Hepatocyte (in vitro differentiated cells): Measurements from ENCODE around the gene ITM2B. TPM values are rescaled to one million over a fixed set of nuclear protein-coding genes. Genes with fewer than 3 reads are reported as not detected.

Experiments
- DNase-seq: peaks from one replicate; pipeline ENCODE4 v3.0.0-alpha.2; 2016; ENCODE audit warnings: low spot score
- H2AFZ ChIP-seq: fragments of 200-600 bp; sonication (generic); 2 replicates; pipeline ENCODE4 v1.6.0; 2016; ENCODE audit warnings: antibody characterized with exemption, mild to moderate bottlenecking
- H3K27ac ChIP-seq: fragments of 200-600 bp; sonication (generic); 2 replicates; pipeline ENCODE4 v1.5.1; 2016; ENCODE audit warnings: mild to moderate bottlenecking
- H3K27me3 ChIP-seq: fragments of 200-600 bp; sonication (generic); 2 replicates; pipeline ENCODE4 v1.6.1; 2016
- H3K36me3 ChIP-seq: fragments of 200-600 bp; sonication (generic); replicated peaks from 2 replicates; pipeline ENCODE4 v1.5.1; 2016; ENCODE audit warnings: low read depth; ENCODE audit not compliant: insufficient read depth
- H3K4me1 ChIP-seq: fragments of 200-600 bp; sonication (generic); 2 replicates; pipeline ENCODE4 v1.5.1; 2016; ENCODE audit warnings: mild to moderate bottlenecking, moderate library complexity; ENCODE audit not compliant: insufficient read depth
- H3K4me2 ChIP-seq: fragments of 200-600 bp; sonication (generic); 2 replicates; pipeline ENCODE4 v1.6.0; 2016
- H3K4me3 ChIP-seq: fragments of 200-600 bp; sonication (generic); 2 replicates; pipeline ENCODE4 v1.5.1; 2016; ENCODE audit warnings: mild to moderate bottlenecking
- H3K79me2 ChIP-seq: fragments of 200-600 bp; sonication (generic); 2 replicates; pipeline ENCODE4 v1.6.0; 2017; ENCODE audit warnings: mild to moderate bottlenecking
- H3K9me2 ChIP-seq: fragments of 200-600 bp; sonication (generic); replicated peaks from 2 replicates; pipeline ENCODE4 v1.6.0; 2017; ENCODE audit warnings: mild to moderate bottlenecking; ENCODE audit not compliant: insufficient read depth
- H3K9me3 ChIP-seq: fragments of 200-600 bp; sonication (generic); 2 replicates; pipeline ENCODE4 v1.5.1; 2016; ENCODE audit warnings: low read depth, mild to moderate bottlenecking
- H4K20me1 ChIP-seq: fragments of 200-600 bp; sonication (generic); 2 replicates; pipeline ENCODE4 v1.6.0; 2016; ENCODE audit warnings: mild to moderate bottlenecking; ENCODE audit not compliant: insufficient read depth, poor library complexity, severe bottlenecking
- CTCF ChIP-seq: fragments of 200-600 bp; sonication (generic); IDR thresholded peaks from 2 replicates; pipeline ENCODE4 v1.5.1; 2016; ENCODE audit warnings: antibody characterized with exemption, mild to moderate bottlenecking; ENCODE audit not compliant: poor library complexity
- EZH2 ChIP-seq: fragments of 200-600 bp; sonication (generic); IDR thresholded peaks from 2 replicates; pipeline ENCODE4 v1.6.1; 2016; ENCODE audit warnings: antibody characterized with exemption, mild to moderate bottlenecking, borderline replicate concordance
- EZH2phosphoT487 ChIP-seq: fragments of 200-600 bp; sonication (generic); IDR thresholded peaks from one replicate; pipeline ENCODE4 v1.6.1; 2018; ENCODE audit warnings: antibody characterized with exemption, mild to moderate bottlenecking, low read depth, moderate library complexity; ENCODE audit not compliant: unreplicated experiment, severe bottlenecking
- WGBS: methylation state at CpG from one replicate; pipeline ENCODE4 v1.1.6; 2016; ENCODE audit warnings: low lambda C conversion rate; ENCODE audit errors: missing lambda C conversion rate; 5-methylcytosine and 5-hydroxymethylcytosine counted together
- polyA plus RNA-seq: library from polyadenylated mRNA; unstranded; fragments of >200 nt; fragmentation: Nextera tagmentation; extraction: Ambion mirVana; gene quantifications from 2 replicates; pipeline ENCODE4 v1.2.1, GENCODE V29; 2016
- total RNA-seq: library from RNA; depleted of rRNA; stranded (reverse); fragments of >200 nt; gene quantifications from 2 replicates; pipeline ENCODE4 v1.2.3, GENCODE V29; 2014

Gene ITM2B
- total and polyA plus RNA-seq, 2 experiments from 2014 or later: 449 to 588 TPM

GRCh38 chr13:48186722-48187121, 46.3 kb upstream of the ITM2B start:
- H3K36me3 ChIP-seq: no peaks in the 10 kb centered on the region
- no peak overlapping the region for H3K4me3 ChIP-seq
- TF ChIP-seq EZH2 (no peak), EZH2phosphoT487 (no peak), CTCF (no peak)
- H2AFZ ChIP-seq: no peak overlapping the region
- no peak overlapping the region for H3K27ac ChIP-seq
- H3K4me1 ChIP-seq: no peaks in the 10 kb centered on the region
- H3K79me2 ChIP-seq: no peaks in the 10 kb centered on the region
- no peak for DNase-seq
- H3K27me3 ChIP-seq: no peaks in the 10 kb centered on the region
- WGBS: 100% methylated on average over 1 of the region's 1 CpG
- no peaks in the 10 kb centered on the region for H3K9me2 ChIP-seq
- H3K4me2 ChIP-seq: no peak overlapping the region
- no peaks in the 10 kb centered on the region for H3K9me3 ChIP-seq
- H4K20me1 ChIP-seq: no peaks in the 10 kb centered on the region

- Histone ChIP-seq H3K9me3 (no peaks in the 10 kb centered on the region), H3K4me1 (no peaks in the 10 kb centered on the region), H3K36me3 (no peaks in the 10 kb centered on the region), H3K27ac (no peak overlapping the region), H3K79me2 (no peaks in the 10 kb centered on the region), H2AFZ (no peak overlapping the region), H3K9me2 (no peaks in the 10 kb centered on the region), H3K4me3 (no peak overlapping the region), H4K20me1 (no peaks in the 10 kb centered on the region), H3K4me2 (no peak overlapping the region), H3K27me3 (no peaks in the 10 kb centered on the region)
- TF ChIP-seq EZH2 (no peak), EZH2phosphoT487 (no peak), CTCF (no peak)
- 81% methylated on average over 1 of the region's 1 CpG for WGBS
- no peak for DNase-seq
Measured at GRCh38 chr13:48188131-48188530, 44.9 kb upstream of the ITM2B start.

- Histone ChIP-seq H3K27me3 (no peaks in the 10 kb centered on the region), H3K9me2 (no peaks in the 10 kb centered on the region), H3K27ac (no peak overlapping the region), H4K20me1 (no peaks in the 10 kb centered on the region), H3K4me2 (no peak overlapping the region), H3K4me1 (no peaks in the 10 kb centered on the region), H2AFZ (no peak overlapping the region), H3K79me2 (no peaks in the 10 kb centered on the region), H3K9me3 (no peaks in the 10 kb centered on the region), H3K4me3 (no peak overlapping the region), H3K36me3 (no peaks in the 10 kb centered on the region)
- WGBS: 79% methylated on average over 2 of the region's 2 CpGs
- TF ChIP-seq EZH2 (no peak), EZH2phosphoT487 (no peak), CTCF (no peak)
- no peak for DNase-seq
Measured at GRCh38 chr13:48188601-48189000, 44.4 kb upstream of the ITM2B start.

- no peak overlapping the region for H3K4me2 ChIP-seq
- H3K4me3 ChIP-seq: no peak overlapping the region
- no peak for DNase-seq
- no peaks in the 10 kb centered on the region for H4K20me1 ChIP-seq
- H2AFZ ChIP-seq: no peak overlapping the region
- WGBS: 55% methylated on average over 1 of the region's 1 CpG
- H3K27me3 ChIP-seq: no peaks in the 10 kb centered on the region
- TF ChIP-seq CTCF (no peak), EZH2 (no peak), EZH2phosphoT487 (no peak)
- H3K4me1 ChIP-seq: no peaks in the 10 kb centered on the region
- no peaks in the 10 kb centered on the region for H3K9me3 ChIP-seq
- H3K9me2 ChIP-seq: no peaks in the 10 kb centered on the region
- H3K36me3 ChIP-seq: no peaks in the 10 kb centered on the region
- no peak overlapping the region for H3K27ac ChIP-seq
- H3K79me2 ChIP-seq: no peaks in the 10 kb centered on the region
Measured at GRCh38 chr13:48189171-48189570, 43.8 kb upstream of the ITM2B start.
